ENCODE results near the gene ALX4. TPM values are rescaled to one million over a fixed set of nuclear protein-coding genes. Genes with fewer than 3 reads are reported as not detected.

Gene ALX4
- total RNA-seq, 4 donors from 2014 or later: 0.31 TPM; not detected in 3

GRCh38 chr11:44243595-44244343, 66.2 kb downstream of the ALX4 start:
- WGBS, 2 donors (ENCODE audit: low coverage in 1 of 2): 37 to 76% methylated on average over 3 to 5 of the region's 6 CpGs
- no peak overlapping the region for H3K4me3 ChIP-seq
- no peaks in the 10 kb centered on the region for H3K9me3 ChIP-seq
- no peaks in the 10 kb centered on the region for H3K27me3 ChIP-seq
- TF ChIP-seq POLR2AphosphoS5 (IDR thresholded peaks at IDR 0.05) (no peak), EP300 (IDR thresholded peaks at IDR 0.05) (no peak), POLR2A (IDR thresholded peaks at IDR 0.05) (no peak), CTCF (IDR thresholded peaks at IDR 0.05) (no peak)
- H3K27ac ChIP-seq: no peak overlapping the region
- H3K36me3 ChIP-seq: peaks cover 0 to 57% of the 10 kb centered on the region in 2 donors
- peaks cover 0 to 22% (median 4%) of the 10 kb centered on the region in 3 donors for H3K4me1 ChIP-seq
- ATAC-seq: no peak

GRCh38 chr11:44243086-44243485, 66.9 kb downstream of the ALX4 start:
- H3K4me3 ChIP-seq: no peak overlapping the region
- no peak for TF ChIP-seq EP300 (IDR thresholded peaks at IDR 0.05)
- no peak for TF ChIP-seq POLR2AphosphoS5 (IDR thresholded peaks at IDR 0.05)
- no peak for TF ChIP-seq CTCF (IDR thresholded peaks at IDR 0.05)
- TF ChIP-seq POLR2A (IDR thresholded peaks at IDR 0.05): no peak
- WGBS, 2 donors (ENCODE audit: low coverage in 1 of 2): 56 to 68% methylated on average over 4 of the region's 5 CpGs
- H3K9me3 ChIP-seq: no peaks in the 10 kb centered on the region
- no peak overlapping the region for H3K27ac ChIP-seq
- H3K27me3 ChIP-seq: no peaks in the 10 kb centered on the region
- H3K4me1 ChIP-seq: peaks cover 0 to 18% (median 4%) of the 10 kb centered on the region in 3 donors
- ATAC-seq: no peak
- peaks cover 0 to 57% of the 10 kb centered on the region in 2 donors for H3K36me3 ChIP-seq

GRCh38 chr11:44241851-44242250, 68.1 kb downstream of the ALX4 start:
- TF ChIP-seq POLR2AphosphoS5 (IDR thresholded peaks at IDR 0.05) (no peak), CTCF (IDR thresholded peaks at IDR 0.05) (no peak), POLR2A (IDR thresholded peaks at IDR 0.05) (no peak), EP300 (IDR thresholded peaks at IDR 0.05) (no peak)
- peaks cover 0 to 14% (median 4%) of the 10 kb centered on the region in 3 donors for H3K4me1 ChIP-seq
- no peak for ATAC-seq
- H3K27ac ChIP-seq: no peak overlapping the region
- no peaks in the 10 kb centered on the region for H3K9me3 ChIP-seq
- no peak overlapping the region for H3K4me3 ChIP-seq
- H3K36me3 ChIP-seq: peaks cover 0 to 60% of the 10 kb centered on the region in 2 donors
- no peaks in the 10 kb centered on the region for H3K27me3 ChIP-seq
- WGBS, 2 donors (ENCODE audit: low coverage in 1 of 2): 94% methylated on average over 3 of the region's 6 CpGs; no CpG with 5 or more reads in 1 of the 2 donors

GRCh38 chr11:44237156-44237555, 72.8 kb downstream of the ALX4 start:
- Histone ChIP-seq H3K4me3 (no peak overlapping the region), H3K36me3 (peaks cover 0 to 73% of the 10 kb centered on the region in 2 donors), H3K9me3 (no peaks in the 10 kb centered on the region), H3K4me1 (peaks cover 0 to 11% (median 0%) of the 10 kb centered on the region in 3 donors), H3K27me3 (no peaks in the 10 kb centered on the region), H3K27ac (no peak overlapping the region)
- ATAC-seq: no peak
- TF ChIP-seq EP300 (IDR thresholded peaks at IDR 0.05) (no peak), POLR2A (IDR thresholded peaks at IDR 0.05) (no peak), POLR2AphosphoS5 (IDR thresholded peaks at IDR 0.05) (no peak), CTCF (IDR thresholded peaks at IDR 0.05) (no peak)
- 76 to 92% methylated on average over 1 of the region's 1 CpG for WGBS, 2 donors (ENCODE audit: low coverage in 1 of 2)

GRCh38 chr11:44236296-44236695, 73.6 kb downstream of the ALX4 start:
- Histone ChIP-seq H3K27ac (no peak overlapping the region), H3K9me3 (no peaks in the 10 kb centered on the region), H3K4me3 (no peak overlapping the region), H3K4me1 (peaks cover 0 to 11% (median 0%) of the 10 kb centered on the region in 3 donors), H3K27me3 (no peaks in the 10 kb centered on the region), H3K36me3 (peaks cover 0 to 67% of the 10 kb centered on the region in 2 donors)
- no peak for ATAC-seq
- 100% methylated on average over 2 of the region's 2 CpGs for WGBS, 2 donors (ENCODE audit: low coverage in 1 of 2)
- TF ChIP-seq POLR2A (IDR thresholded peaks at IDR 0.05) (no peak), EP300 (IDR thresholded peaks at IDR 0.05) (no peak), CTCF (IDR thresholded peaks at IDR 0.05) (no peak), POLR2AphosphoS5 (IDR thresholded peaks at IDR 0.05) (no peak)

Measured in gastroesophageal sphincter (tissue), 4 donors.